Sigmoid colon (tissue), 7 donors: ENCODE results near the gene CPNE4. TPM values are rescaled to one million over a fixed set of nuclear protein-coding genes. Genes with fewer than 3 reads are reported as not detected.

Source experiments
- DNase-seq: peaks from one replicate; pipeline ENCODE4 v3.0.0-alpha.2; 2019
- H3K27ac ChIP-seq, 4 donors: fragments of 200-600 bp; sonication (generic); one replicate each; pipeline ENCODE4 v1.5.1; 2016 to 2019; ENCODE audit warnings: mild to moderate bottlenecking in 1 of 4
- H3K27me3 ChIP-seq, 3 donors: fragments of 200-600 bp; sonication (generic); one replicate each; pipeline ENCODE4 v1.5.1; 2019; ENCODE audit warnings: mild to moderate bottlenecking in 1 of 3
- H3K36me3 ChIP-seq, 4 donors: fragments of 200-600 bp; sonication (generic); one replicate each; pipeline ENCODE4 v1.5.1; 2016 to 2019
- H3K4me1 ChIP-seq, 4 donors: fragments of 200-600 bp; sonication (generic); one replicate each; pipeline ENCODE4 v1.5.1; 2017 to 2019
- H3K4me3 ChIP-seq, 4 donors: fragments of 200-600 bp; sonication (generic); one replicate each; pipeline ENCODE4 v1.5.1; 2017 to 2019; ENCODE audit warnings: mild to moderate bottlenecking in 2 of 4, moderate library complexity in 1 of 4
- H3K9me3 ChIP-seq, 4 donors: fragments of 200-600 bp in 3 of 4; sonication (generic) in 3 of 4; one replicate each; pipeline versions ENCODE4 v1.5.1 to v1.6.1; 2013 to 2019
- EP300 ChIP-seq, 4 donors: sonication (generic); formaldehyde crosslinking; IDR thresholded peaks; one replicate each; pipeline ENCODE4 v1.6.1; 2017; ENCODE audit warnings: antibody characterized with exemption in 4 of 4
- POLR2A ChIP-seq, 2 donors: fragments of 450-650 bp; IDR thresholded peaks; one replicate each; pipeline ENCODE4 v1.6.1; 2016; ENCODE audit warnings: antibody characterized with exemption in 2 of 2, mild to moderate bottlenecking in 2 of 2, moderate library complexity in 2 of 2
- POLR2AphosphoS5 ChIP-seq, 4 donors: sonication (generic); formaldehyde crosslinking; IDR thresholded peaks; one replicate each; pipeline ENCODE4 v1.6.1; 2017; ENCODE audit warnings: antibody characterized with exemption in 4 of 4
- WGBS, 2 donors: extraction: QIAGEN DNeasy Blood & Tissue Kit; methylation state at CpG; one replicate each; pipeline ENCODE4 v1.1.7; 2013; 5-methylcytosine and 5-hydroxymethylcytosine counted together
- intact Hi-C: fragments of 100-400 bp; cut with DNase I; formaldehyde crosslinking; loops from one replicate; pipeline ENCODE4 v1.15.1; 2023
- polyA plus RNA-seq, 3 donors: library from polyadenylated mRNA; stranded (reverse); fragments of 200-250 nt; gene quantifications; one replicate each; pipeline ENCODE4 v1.2.3, GENCODE V29; 2013
- total RNA-seq, 4 donors: library from RNA; depleted of rRNA; stranded (reverse); fragments of >200 nt; gene quantifications; one replicate each; pipeline ENCODE4 v1.1.0, GENCODE V29; 2016
- TF ChIP-seq, protein P1 (sequence below), 4 experiments: fragments of 450-650 bp in 3 of 4; fragments of 200-600 bp in 1 of 4; IDR thresholded peaks; one replicate each; pipeline ENCODE4 v1.5.1; 2016 to 2019; ENCODE audit warnings: antibody characterized with exemption in 4 of 4, mild to moderate bottlenecking in 3 of 4, moderate library complexity in 2 of 4
- donor health status: healthy with polysubstance abuse.
- donor health status: Bipolar disorder and iron deficiency.
- donor health status: healthy.

Gene CPNE4
- total and polyA plus RNA-seq, 7 donors: 0.23 to 1.1 (median 0.54) TPM; not detected in 2

DNA sequence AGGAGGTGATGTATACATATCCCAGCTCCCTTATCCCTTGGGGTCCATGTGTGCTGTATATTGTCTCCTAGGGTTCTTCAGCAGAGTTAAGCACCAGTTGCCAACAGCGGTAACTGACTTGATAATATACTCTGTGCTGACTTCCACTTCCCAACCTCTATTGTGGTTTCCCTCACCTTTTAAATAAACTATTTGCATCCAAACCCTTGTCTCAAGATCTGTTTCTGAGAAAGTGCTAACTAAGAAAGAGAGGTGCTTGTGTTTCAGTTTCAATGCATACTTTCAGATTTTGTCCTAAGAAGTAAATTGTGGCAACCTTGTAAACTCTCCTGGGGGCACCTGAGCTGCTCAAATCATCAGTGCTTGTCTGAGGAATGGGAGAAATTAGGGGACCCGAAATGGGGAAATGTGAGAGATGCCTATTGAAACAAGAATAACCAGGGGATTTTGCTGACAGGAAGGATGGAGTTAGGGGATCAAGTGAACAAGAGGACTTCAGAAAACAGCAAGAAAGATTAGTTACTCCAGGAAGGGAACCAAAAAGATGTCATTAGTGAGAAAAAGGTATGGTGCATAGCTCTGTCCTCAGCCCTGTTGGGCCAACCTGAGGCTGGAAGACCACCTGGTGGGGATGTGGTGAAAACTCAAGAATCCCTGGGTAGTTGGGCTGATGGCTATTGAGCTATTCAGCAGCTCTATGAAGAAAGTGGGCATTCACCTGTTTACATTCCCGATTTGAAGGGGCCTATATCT, 481.1 kb downstream of the CPNE4 start:
- no peak for DNase-seq
- H3K27me3 ChIP-seq: no peaks in the 10 kb centered on the region
- intact Hi-C loops: no loop called here
- H3K36me3 ChIP-seq: no peaks in the 10 kb centered on the region
- no peak for TF ChIP-seq POLR2AphosphoS5 (IDR thresholded peaks at IDR 0.05)
- no peak for TF ChIP-seq EP300 (IDR thresholded peaks at IDR 0.05)
- no peak for TF ChIP-seq POLR2A (IDR thresholded peaks at IDR 0.05)
- TF ChIP-seq, protein P1, sequence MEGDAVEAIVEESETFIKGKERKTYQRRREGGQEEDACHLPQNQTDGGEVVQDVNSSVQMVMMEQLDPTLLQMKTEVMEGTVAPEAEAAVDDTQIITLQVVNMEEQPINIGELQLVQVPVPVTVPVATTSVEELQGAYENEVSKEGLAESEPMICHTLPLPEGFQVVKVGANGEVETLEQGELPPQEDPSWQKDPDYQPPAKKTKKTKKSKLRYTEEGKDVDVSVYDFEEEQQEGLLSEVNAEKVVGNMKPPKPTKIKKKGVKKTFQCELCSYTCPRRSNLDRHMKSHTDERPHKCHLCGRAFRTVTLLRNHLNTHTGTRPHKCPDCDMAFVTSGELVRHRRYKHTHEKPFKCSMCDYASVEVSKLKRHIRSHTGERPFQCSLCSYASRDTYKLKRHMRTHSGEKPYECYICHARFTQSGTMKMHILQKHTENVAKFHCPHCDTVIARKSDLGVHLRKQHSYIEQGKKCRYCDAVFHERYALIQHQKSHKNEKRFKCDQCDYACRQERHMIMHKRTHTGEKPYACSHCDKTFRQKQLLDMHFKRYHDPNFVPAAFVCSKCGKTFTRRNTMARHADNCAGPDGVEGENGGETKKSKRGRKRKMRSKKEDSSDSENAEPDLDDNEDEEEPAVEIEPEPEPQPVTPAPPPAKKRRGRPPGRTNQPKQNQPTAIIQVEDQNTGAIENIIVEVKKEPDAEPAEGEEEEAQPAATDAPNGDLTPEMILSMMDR (IDR thresholded peaks at IDR 0.05): no peak
- 69 to 71% methylated on average over 3 of the region's 3 CpGs for WGBS, 2 donors
- H3K27ac ChIP-seq: no peak overlapping the region
- no peaks in the 10 kb centered on the region for H3K9me3 ChIP-seq
- no peaks in the 10 kb centered on the region for H3K4me1 ChIP-seq
- H3K4me3 ChIP-seq: no peak overlapping the region

DNA sequence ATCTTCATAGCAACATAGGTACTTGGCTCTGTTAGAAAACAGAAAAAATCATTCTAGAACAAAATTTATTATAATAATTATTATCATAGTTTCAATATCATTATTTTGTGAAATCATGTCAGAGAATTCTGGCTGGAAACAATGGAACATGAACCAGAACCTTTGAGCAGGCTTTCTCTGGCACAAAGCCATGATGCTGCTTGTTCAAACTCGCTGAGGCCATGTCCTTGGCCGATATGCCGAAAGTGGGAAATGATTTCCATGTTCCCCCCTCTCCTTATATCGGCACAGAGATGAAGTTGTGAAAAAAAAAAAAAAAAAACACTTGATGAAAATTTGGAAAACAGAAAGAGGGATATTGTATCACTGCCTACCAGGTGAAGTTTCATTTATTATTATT, 483.1 kb downstream of the CPNE4 start:
- Histone ChIP-seq H3K4me1 (no peaks in the 10 kb centered on the region), H3K4me3 (no peak overlapping the region), H3K9me3 (no peaks in the 10 kb centered on the region), H3K36me3 (no peaks in the 10 kb centered on the region), H3K27me3 (no peaks in the 10 kb centered on the region), H3K27ac (no peak overlapping the region)
- intact Hi-C loops: no loop called here
- WGBS, 2 donors: 87 to 91% methylated on average over 4 of the region's 4 CpGs
- DNase-seq: no peak
- TF ChIP-seq, protein P1 (IDR thresholded peaks at IDR 0.05): no peak
- TF ChIP-seq POLR2AphosphoS5 (IDR thresholded peaks at IDR 0.05) (no peak), EP300 (IDR thresholded peaks at IDR 0.05) (no peak), POLR2A (IDR thresholded peaks at IDR 0.05) (no peak)

DNA sequence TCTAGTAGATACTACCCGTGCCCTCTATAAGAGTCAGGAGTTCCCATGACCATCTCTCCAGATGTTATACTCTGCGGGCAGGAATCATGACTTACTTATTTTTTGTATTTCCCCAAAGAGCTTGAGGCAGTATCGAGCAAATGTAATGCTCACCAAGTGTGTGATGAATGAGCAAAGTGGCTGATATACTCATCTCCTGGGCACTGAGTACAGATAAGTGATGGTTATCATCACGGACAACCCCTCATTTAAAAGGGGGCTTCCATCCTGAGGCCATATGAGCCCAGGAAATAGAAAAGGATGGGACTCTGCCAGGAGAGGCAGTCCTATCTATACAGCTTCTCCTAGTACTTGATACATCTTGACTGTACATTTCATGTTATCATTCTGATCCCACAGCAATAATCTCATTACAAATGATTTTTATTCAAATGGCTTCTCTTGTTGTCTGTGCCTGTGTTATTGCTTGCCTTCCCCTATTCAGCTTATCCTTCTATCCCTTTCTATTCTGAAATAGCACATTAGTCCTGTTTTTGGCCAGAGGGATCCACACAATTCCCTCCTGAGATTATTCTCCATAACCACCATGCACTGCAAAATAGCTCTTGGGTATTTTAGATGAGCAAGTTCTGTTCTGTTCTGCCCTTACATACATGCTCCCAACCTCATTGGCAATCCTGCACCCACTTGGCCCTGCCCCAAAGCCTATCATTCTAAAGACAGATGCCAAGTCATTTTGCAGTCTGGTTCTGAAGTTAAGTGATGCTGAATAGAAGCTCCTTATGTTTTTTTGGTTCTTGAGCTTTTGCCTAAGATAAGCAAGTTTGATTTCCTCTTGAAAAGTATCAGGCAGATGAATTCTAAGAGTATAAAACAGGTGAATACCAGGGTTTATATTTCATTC, 484.0 kb downstream of the CPNE4 start:
- no peak overlapping the region for H3K27ac ChIP-seq
- 69 to 77% methylated on average over 4 of the region's 4 CpGs for WGBS, 2 donors
- H3K9me3 ChIP-seq: no peaks in the 10 kb centered on the region
- H3K4me3 ChIP-seq: no peak overlapping the region
- DNase-seq: no peak
- no peaks in the 10 kb centered on the region for H3K27me3 ChIP-seq
- TF ChIP-seq POLR2A (IDR thresholded peaks at IDR 0.05) (no peak), EP300 (IDR thresholded peaks at IDR 0.05) (no peak), POLR2AphosphoS5 (IDR thresholded peaks at IDR 0.05) (no peak)
- TF ChIP-seq, protein P1 (IDR thresholded peaks at IDR 0.05): no peak
- no peaks in the 10 kb centered on the region for H3K4me1 ChIP-seq
- intact Hi-C loops: no loop called here
- H3K36me3 ChIP-seq: no peaks in the 10 kb centered on the region

DNA sequence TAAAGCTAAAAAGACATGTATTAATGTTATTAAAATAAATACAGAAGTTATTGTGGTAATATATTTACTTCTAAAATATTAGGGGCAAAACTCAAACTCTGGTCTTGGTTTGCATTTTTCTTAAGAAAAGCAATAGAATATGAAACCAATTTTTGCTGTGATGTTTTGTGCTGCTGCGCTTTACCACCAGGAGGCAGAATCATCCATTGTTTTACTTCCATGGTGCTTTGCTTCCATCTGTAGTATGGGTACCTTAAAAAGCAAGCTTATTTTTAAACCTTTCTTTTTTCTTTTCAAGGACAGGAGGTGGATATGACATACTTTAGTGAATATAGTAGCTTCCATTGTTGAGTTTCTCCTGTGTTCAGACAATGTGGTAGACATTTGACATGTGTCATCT, 485.5 kb downstream of the CPNE4 start:
- Histone ChIP-seq H3K27me3 (no peaks in the 10 kb centered on the region), H3K4me1 (peaks cover 0 to 1% (median 0%) of the 10 kb centered on the region in 4 donors), H3K9me3 (no peaks in the 10 kb centered on the region), H3K36me3 (no peaks in the 10 kb centered on the region), H3K27ac (no peak overlapping the region), H3K4me3 (no peak overlapping the region)
- 92 to 95% methylated on average over 1 of the region's 1 CpG for WGBS, 2 donors
- intact Hi-C loops: no loop called here
- TF ChIP-seq EP300 (IDR thresholded peaks at IDR 0.05) (no peak), POLR2AphosphoS5 (IDR thresholded peaks at IDR 0.05) (no peak), POLR2A (IDR thresholded peaks at IDR 0.05) (no peak)
- TF ChIP-seq, protein P1 (IDR thresholded peaks at IDR 0.05): no peak
- no peak for DNase-seq
